ENCODE results near the gene OBSCN. TPM values are rescaled to one million over a fixed set of nuclear protein-coding genes. Genes with fewer than 3 reads are reported as not detected.

Gene OBSCN
- total RNA-seq, 1 donor from 2014 or later = 7.6 TPM

DNA sequence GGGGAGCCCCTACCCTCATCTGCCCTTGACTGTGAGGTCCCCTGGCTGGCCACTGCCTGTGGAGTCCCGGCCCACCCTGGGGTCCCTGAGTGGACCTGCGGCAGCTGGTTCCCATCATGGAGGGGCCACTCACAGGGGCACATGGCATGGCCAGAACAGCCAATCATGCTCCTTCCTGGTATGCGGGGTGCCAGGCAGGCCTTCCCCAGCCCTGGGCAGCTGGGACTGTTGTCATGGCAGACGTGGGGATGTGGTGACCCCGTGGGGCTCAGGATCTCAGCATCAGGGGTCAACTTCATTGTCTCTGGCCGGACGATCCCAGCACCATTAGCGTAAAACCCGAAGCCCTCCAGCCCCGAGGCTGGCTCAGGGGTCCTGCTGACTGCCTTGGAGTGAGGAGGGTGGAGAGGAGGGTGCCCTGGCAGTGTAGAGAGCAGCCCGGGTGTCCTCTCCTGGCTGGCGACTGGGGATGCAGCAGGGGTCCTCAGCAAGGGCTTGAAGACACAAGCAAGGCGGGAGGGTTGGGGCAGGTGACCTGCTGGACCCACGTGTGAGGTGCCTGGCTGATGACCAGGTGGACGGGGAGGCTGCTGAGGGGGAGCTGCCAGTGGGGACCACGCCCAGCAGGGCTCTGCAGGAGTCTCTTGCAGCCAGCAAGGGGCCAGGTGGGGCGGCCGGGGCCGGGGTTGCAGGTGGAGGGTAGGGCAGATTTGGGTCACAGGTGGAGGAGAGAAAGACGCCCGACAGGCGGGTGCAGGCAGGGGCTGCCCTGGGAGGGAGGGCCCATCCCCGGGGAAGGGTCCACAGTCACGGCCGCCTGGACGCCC lies 153.7 kb downstream of the OBSCN start:
- Histone ChIP-seq H3K36me3 (ENCODE audit: control insufficient read depth, insufficient read depth, low read length) (no peaks in the 10 kb centered on the region), H3K4me3 (ENCODE audit: low read depth, low read length) (no peak overlapping the region), H3K27me3 (ENCODE audit: control insufficient read depth, insufficient read depth, low read length) (no peaks in the 10 kb centered on the region)
- FAIRE-seq (no peak), DNase-seq (ENCODE audit: low read depth) (no peak)
- TF ChIP-seq, protein P1, sequence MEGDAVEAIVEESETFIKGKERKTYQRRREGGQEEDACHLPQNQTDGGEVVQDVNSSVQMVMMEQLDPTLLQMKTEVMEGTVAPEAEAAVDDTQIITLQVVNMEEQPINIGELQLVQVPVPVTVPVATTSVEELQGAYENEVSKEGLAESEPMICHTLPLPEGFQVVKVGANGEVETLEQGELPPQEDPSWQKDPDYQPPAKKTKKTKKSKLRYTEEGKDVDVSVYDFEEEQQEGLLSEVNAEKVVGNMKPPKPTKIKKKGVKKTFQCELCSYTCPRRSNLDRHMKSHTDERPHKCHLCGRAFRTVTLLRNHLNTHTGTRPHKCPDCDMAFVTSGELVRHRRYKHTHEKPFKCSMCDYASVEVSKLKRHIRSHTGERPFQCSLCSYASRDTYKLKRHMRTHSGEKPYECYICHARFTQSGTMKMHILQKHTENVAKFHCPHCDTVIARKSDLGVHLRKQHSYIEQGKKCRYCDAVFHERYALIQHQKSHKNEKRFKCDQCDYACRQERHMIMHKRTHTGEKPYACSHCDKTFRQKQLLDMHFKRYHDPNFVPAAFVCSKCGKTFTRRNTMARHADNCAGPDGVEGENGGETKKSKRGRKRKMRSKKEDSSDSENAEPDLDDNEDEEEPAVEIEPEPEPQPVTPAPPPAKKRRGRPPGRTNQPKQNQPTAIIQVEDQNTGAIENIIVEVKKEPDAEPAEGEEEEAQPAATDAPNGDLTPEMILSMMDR (IDR thresholded peaks at IDR 0.05; ENCODE audit: insufficient read depth, low read length, severe bottlenecking) = no peak

- DNase-seq (ENCODE audit: low read depth) (no peak), FAIRE-seq (no peak)
- TF ChIP-seq, protein P1 (IDR thresholded peaks at IDR 0.05; ENCODE audit: insufficient read depth, low read length, severe bottlenecking) = no peak
- H3K4me3 ChIP-seq (ENCODE audit: low read depth, low read length) = no peak overlapping the region
- H3K36me3 ChIP-seq (ENCODE audit: control insufficient read depth, insufficient read depth, low read length) = no peaks in the 10 kb centered on the region
- peaks cover 1% of the 10 kb centered on the region for H3K27me3 ChIP-seq (ENCODE audit: control insufficient read depth, insufficient read depth, low read length)
Observed at GRCh38 chr1:228362141-228362883, 154.5 kb downstream of the OBSCN start.

- DNase-seq (ENCODE audit: low read depth) (no peak), FAIRE-seq (no peak)
- H3K36me3 ChIP-seq (ENCODE audit: control insufficient read depth, insufficient read depth, low read length) = no peaks in the 10 kb centered on the region
- H3K4me3 ChIP-seq (ENCODE audit: low read depth, low read length) = no peak overlapping the region
- H3K27me3 ChIP-seq (ENCODE audit: control insufficient read depth, insufficient read depth, low read length) = peaks cover 1% of the 10 kb centered on the region
- TF ChIP-seq, protein P1 (IDR thresholded peaks at IDR 0.05; ENCODE audit: insufficient read depth, low read length, severe bottlenecking) = no peak
Observed at GRCh38 chr1:228362884-228363450, 155.1 kb downstream of the OBSCN start.

GRCh38 chr1:228363686-228364067 lies 155.8 kb downstream of the OBSCN start:
- FAIRE-seq (no peak), DNase-seq (ENCODE audit: low read depth) (no peak)
- TF ChIP-seq, protein P1 (IDR thresholded peaks at IDR 0.05; ENCODE audit: insufficient read depth, low read length, severe bottlenecking) = no peak
- H3K4me3 ChIP-seq (ENCODE audit: low read depth, low read length) = no peak overlapping the region
- peaks cover 3% of the 10 kb centered on the region for H3K27me3 ChIP-seq (ENCODE audit: control insufficient read depth, insufficient read depth, low read length)
- H3K36me3 ChIP-seq (ENCODE audit: control insufficient read depth, insufficient read depth, low read length) = no peaks in the 10 kb centered on the region

DNA sequence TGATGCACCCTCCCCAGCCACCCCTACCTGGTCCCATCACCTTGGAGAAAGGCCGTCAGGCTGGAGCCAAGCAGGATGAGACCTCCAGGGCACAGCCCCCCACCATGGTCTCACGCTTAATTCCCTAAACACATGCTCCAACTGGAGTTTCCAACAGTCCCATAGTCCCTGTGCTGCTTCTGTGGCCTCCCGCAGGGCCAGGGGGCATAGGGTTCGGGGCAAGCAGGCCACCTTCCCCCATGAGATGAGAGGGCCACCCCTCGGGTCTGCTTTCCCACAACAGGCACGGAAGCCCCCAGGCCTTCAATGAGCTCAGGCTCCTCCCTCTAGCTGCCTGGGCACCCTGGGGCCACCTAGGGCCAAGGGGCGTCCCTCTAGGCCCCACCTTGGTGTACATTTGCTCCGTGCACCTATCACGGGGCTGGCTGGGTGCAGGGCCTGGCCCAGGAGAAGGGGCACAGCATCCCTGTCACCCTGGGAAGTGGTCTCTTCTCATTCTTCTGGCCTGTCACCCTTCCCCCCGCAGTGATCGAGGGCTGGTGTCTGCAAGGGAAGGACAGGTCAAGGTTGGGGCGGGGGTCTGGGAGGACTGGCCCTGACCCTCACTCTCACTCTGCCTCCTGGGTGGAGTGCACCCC lies 156.3 kb downstream of the OBSCN start:
- Histone ChIP-seq H3K27me3 (ENCODE audit: control insufficient read depth, insufficient read depth, low read length) (peaks cover 3% of the 10 kb centered on the region), H3K36me3 (ENCODE audit: control insufficient read depth, insufficient read depth, low read length) (no peaks in the 10 kb centered on the region), H3K4me3 (ENCODE audit: low read depth, low read length) (no peak overlapping the region)
- DNase-seq (ENCODE audit: low read depth) = no peak
- FAIRE-seq = no peak
- TF ChIP-seq, protein P1 (IDR thresholded peaks at IDR 0.05; ENCODE audit: insufficient read depth, low read length, severe bottlenecking) = no peak
